ENCODE data around the gene CBX7.

DNA sequence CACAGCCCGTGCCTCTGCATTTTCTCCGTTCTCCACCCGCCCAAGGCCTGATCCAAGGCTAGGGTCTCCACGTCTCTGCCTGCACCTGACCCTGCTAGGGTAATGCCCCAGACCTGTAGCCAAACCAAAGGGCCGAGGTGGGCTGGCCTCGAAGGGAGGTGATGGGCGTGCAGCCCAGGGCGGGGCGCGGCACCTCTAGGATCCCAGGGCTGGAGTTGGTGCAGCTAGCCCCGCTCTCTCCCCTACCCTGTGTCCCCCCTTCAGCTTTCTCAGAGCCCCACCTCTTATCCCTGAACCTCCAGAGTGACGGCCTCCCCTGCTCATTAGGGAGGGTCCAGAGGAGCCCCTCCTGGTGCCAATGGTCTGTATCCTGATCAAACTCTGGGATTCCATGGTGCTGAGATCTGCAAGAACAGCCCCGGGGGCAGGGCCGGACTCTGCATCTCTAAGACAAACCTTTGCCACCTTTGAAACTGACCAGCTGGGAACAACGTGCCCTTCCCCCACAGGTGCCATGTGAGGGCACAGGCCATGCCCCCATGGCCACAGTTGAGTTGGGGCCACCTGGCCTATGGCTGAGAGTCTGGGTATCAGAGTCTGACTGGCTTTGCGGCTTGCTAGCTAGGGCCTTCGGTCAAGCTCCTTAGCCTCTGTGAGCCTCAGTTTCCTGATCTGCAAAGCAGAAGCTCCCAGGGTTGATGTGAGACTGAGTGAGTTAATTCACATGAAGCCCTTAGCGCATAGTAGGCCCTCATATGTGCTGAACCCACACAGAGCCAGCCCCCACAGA is 23.1 kb upstream of the CBX7 start:
- TF ChIP-seq CTCF (IDR thresholded peaks at IDR 0.05; ENCODE audit: insufficient read depth, low read length) = no peak
- TF ChIP-seq GABPA (IDR thresholded peaks at IDR 0.05; ENCODE audit: low read depth) = no peak

Data from HL-60 (cell line).